LNCaP clone FGC (cell line): Measurements from ENCODE around the gene NRCAM.

ENCODE experiments used
- DNase-seq: peaks from one replicate; pipeline ENCODE4 v3.0.0-alpha.2; 2011; ENCODE audit warnings: low read depth
- H3K4me3 ChIP-seq: 2 replicates; pipeline ENCODE4 v1.5.1; 2011; ENCODE audit warnings: mild to moderate bottlenecking, low read depth, low read length, control low read depth
- CTCF ChIP-seq: IDR thresholded peaks from 2 replicates; pipeline ENCODE4 v1.5.1; 2012; ENCODE audit warnings: mild to moderate bottlenecking; ENCODE audit not compliant: control insufficient read depth, insufficient read depth; ENCODE audit errors: extremely low read depth

Gene NRCAM

GRCh38 chr7:108246227-108246837 lies 209.9 kb downstream of the NRCAM start:
- TF ChIP-seq CTCF = no peak
- no peak overlapping the region for H3K4me3 ChIP-seq
- no peak for DNase-seq

- DNase-seq = no peak
- TF ChIP-seq CTCF = no peak
- H3K4me3 ChIP-seq = no peak overlapping the region
Observed at GRCh38 chr7:108245523-108246226, 210.6 kb downstream of the NRCAM start.

DNA sequence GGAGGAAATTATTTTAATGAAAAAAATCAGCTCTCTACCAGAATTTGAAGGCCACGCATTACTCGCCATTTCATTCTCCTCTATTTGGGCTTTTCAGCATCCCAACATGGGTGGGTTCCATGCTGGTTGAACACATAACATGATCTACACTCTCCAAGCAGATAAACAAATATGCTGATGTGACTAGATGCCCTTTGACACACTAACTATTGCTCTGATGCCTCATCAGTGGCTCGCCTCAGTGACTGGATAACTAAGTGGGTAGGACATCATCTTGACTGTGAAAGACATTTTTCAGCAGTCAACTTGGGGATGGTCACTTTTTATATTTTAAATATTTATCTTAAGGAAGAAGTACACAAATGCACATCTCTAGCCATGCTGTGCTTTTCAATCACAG lies 212.1 kb downstream of the NRCAM start:
- no peak for TF ChIP-seq CTCF
- no peak for DNase-seq
- no peak overlapping the region for H3K4me3 ChIP-seq

DNA sequence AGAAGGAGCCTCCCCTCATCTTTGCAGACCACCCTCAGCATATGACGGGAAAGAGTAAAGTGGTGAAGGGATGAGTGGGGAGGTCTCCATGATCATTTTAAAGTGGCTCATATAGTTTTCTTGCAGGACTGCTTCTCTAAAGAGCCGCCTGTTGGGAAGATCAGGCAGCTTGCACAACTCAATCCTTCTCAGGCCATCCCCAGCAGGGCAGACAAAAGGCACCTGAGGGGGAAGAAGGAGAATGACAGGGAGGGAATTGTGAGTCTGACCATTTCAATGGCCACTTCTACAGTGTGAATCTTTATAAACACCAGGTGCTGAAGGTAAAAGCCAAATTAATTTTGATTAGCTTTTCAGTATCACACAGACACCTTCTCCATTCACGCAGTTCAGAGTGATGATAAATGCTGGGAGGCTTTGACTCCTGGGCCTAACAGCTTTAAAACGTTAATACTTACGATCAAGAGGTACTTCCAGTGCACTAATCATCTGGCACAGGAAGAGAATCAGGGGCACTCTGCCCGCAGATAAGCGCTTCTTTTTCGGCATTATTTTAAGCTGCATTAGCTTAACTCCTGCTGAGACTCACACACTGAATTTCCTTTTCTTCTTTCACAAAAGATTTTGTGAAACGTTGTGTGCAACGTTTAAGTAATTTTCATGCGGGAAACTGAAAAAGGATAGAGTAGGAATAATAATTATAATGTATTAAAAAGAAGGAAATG lies 216.6 kb downstream of the NRCAM start:
- no peak for TF ChIP-seq CTCF
- DNase-seq = no peak
- H3K4me3 ChIP-seq = no peak overlapping the region

- TF ChIP-seq CTCF = no peak
- no peak for DNase-seq
Observed at GRCh38 chr7:108236681-108237415, 219.4 kb downstream of the NRCAM start.

GRCh38 chr7:108235451-108236061 lies 220.7 kb downstream of the NRCAM start:
- TF ChIP-seq CTCF = no peak
- DNase-seq = no peak
- no peak overlapping the region for H3K4me3 ChIP-seq

More at GRCh38 chr7:108236681-108237415, 219.4 kb downstream of the NRCAM start:
- no peak overlapping the region for H3K4me3 ChIP-seq
